GM19238 (cell line): ENCODE results near the gene OR51G2.

Source experiments
- DNase-seq: peaks from one replicate; pipeline ENCODE4 v3.0.0; 2011; ENCODE audit warnings: low spot score; ENCODE audit not compliant: insufficient read length

Gene OR51G2

GRCh38 chr11:4865855-4866254, 53.3 kb downstream of the OR51G2 start:
- no peak for DNase-seq

GRCh38 chr11:4863876-4864275, 55.3 kb downstream of the OR51G2 start:
- DNase-seq: no peak
